SK-MEL-5 (cell line): ENCODE results near the gene FHOD1. TPM values are rescaled to one million over a fixed set of nuclear protein-coding genes. Genes with fewer than 3 reads are reported as not detected.
A peak's percentile ranks its signal among the peaks of the same experiment; 100 is the strongest.

Source experiments
- DNase-seq: peaks from one replicate; pipeline ENCODE4 v3.0.0-alpha.2; 2016; ENCODE audit warnings: low read depth, low spot score
- in situ Hi-C: cut with HindIII; loops from 2 replicates; pipeline ENCODE4 v1.10.0; 2016; ENCODE audit warnings: low sequenced_read_pairs, high pct_unique_total_duplicates, low pct_unique_long_range_greater_than_20kb
- total RNA-seq: library from RNA; depleted of rRNA; stranded (reverse); fragments of >200 nt; shearing (Covaris generic); gene quantifications from 2 replicates; pipeline ENCODE4 v1.2.3, GENCODE V29; 2014

Gene FHOD1
- total RNA-seq, 1 experiment from 2014 or later = 10.5 TPM

- DNase-seq = peak; percentile 75
- in situ Hi-C loops = no loop called here
Observed at GRCh38 chr16:67279296-67280089, 32.2 kb upstream of the FHOD1 start, which contains the start of gene PLEKHG4. TSS of gene PLEKHG4 (plus strand) at chr16:67279532. CDS start at chr16:67280045, 513 bp downstream.

DNA sequence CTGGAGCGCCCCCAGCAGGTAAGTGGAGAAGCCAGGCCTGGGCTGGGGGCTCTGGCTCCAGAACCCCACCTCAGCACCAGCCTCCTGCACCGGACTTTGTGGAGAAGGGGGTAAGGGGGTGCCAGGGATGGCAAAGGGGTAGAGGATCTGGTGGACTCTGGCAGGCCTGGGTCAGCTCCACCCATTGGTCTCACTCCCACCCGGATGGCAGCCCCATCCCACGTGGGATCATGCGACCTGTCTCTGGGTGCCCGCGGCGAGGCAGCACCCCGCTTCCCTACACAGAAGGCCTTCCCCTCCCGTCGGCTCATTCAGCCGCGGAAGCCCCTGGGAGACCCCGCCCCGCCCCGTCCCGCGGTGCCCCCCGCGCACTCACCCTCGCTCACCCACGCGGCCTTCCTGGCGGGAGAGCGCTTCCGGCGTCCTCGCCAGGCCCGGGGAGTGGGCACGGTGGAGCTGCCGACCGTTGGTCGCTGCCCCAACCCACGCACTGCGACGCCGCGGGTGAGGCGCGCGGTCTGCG lies 31.6 kb upstream of the FHOD1 start:
- peak; percentile 28 for DNase-seq
- in situ Hi-C loops = no loop called here

GRCh38 chr16:67277999-67278772 lies 30.9 kb upstream of the FHOD1 start:
- DNase-seq = no peak
- in situ Hi-C loops = no loop called here

DNA sequence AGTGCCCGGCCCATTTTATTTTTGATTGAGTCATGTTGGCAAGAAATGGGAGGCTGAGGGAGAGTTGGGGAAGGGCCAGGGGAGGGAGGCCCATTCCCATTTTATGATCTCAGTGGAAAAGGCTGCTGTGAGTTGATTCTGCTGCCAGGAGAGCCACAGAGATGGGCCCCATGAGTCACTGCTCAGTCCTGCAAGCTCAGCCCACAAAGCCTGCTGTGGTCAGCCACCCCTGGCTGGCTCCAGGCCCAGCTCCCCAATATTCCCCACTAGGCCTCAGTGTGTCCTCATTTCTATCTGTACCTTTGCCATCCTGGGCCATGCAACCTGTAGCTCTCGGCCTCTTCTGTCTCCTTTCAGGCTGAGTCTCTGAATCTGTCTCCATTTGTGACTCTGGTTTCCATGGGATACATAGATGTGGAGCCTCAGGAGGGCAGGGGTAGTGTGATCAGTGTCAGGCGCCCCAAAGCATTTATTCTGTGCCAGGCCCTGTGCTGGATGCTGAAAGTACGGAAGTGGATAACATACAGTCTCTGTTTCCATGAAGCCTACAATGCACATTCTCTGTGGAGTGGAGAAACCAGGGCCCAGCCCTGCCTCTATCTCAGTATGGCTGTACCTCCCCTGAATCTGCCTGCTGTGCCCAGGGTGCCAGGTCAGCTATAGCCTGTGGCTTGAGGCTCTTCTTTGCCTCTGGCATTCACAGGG lies 30.2 kb upstream of the FHOD1 start:
- DNase-seq = no peak
- in situ Hi-C loops = no loop called here

- in situ Hi-C loops = no loop called here
- no peak for DNase-seq
Observed at GRCh38 chr16:67275321-67275720, 28.0 kb upstream of the FHOD1 start.

DNA sequence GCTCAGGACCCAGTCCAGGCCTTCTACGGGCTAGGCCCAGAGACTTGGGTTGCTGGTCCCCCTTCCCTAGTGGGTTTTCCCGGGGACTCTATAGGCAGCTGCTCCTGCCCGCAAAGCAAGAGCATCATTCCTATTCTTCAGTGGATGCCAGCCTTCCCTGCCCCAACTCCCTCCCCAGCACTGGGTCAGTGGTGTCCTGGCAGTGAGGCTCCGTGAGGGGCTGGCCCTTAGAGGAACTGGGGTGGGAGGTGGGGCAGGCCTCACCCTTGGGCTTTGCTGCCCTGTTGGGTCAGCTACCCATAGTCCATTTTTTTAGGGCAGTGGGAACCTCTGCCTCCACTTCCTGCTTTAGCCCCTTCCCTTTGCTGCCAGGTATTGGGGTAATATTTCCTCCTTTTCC lies 24.2 kb upstream of the FHOD1 start:
- no peak for DNase-seq
- in situ Hi-C loops = no loop called here

DNA sequence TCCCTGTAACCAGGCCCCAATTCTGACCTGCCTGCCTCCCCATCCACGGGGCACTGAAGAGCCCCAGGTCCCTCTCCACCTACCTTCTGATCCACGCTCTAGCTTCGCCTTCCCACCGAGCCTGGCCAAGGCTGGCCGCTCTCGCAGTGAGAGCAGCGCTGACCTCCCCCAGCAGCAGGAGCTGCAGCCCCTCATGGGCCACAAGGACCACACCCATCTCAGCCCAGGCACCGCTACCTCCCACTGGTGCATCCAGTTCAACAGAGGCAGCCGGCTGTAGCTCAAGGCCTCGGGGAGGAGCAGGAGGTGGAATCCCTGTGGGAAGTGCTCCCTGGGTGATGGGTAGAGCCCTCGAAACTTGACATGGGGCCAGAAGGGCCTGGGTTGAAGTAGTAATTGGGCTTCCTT lies 23.7 kb upstream of the FHOD1 start:
- in situ Hi-C loops = no loop called here
- no peak for DNase-seq

GRCh38 chr16:67269766-67270165 lies 22.5 kb upstream of the FHOD1 start:
- no peak for DNase-seq
- in situ Hi-C loops = no loop called here

DNA sequence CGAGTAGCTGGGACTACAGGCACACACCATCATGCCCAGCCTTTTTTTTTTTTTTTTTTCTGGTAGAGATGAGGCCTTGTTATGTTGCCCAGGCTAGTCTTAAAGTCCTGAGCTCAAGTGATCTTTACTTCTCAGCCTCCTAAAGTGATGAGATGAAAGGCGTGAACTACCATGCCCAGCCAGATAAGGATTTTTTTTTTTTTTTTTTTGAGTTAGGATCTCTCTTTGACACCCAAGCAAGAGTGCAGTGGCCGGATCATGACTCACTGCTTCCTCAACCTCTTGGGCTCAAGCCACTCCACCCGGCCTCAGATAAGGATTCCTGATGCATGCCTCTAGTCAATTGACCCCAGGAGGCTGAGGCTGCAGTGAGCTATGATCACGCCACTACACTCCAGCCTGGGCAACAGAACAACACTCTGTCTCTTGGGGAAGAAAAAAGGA lies 20.9 kb upstream of the FHOD1 start:
- in situ Hi-C loops = no loop called here
- DNase-seq = no peak

DNA sequence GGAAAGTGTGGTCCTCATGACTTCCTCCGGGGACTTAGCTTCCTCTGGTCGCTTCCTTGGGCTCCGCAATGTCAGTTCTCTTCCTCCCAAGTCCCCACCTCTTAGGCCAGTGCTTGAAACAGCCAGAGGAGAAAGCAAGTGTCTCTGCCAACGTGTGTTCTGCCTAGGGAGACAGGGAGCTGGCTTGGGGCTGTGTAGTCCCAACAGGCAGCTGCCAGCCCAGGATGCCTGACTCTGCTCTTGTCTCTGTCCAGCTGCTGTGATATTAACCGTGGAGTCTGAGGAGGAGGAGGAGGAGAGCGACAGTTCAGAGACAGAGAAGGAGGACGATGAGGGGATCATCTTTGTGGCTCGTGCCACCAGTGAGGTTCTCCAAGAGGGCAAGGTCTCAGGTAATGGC lies 18.6 kb upstream of the FHOD1 start:
- in situ Hi-C loops = no loop called here
- no peak for DNase-seq

GRCh38 chr16:67264866-67265265 lies 17.6 kb upstream of the FHOD1 start:
- in situ Hi-C loops = no loop called here

DNA sequence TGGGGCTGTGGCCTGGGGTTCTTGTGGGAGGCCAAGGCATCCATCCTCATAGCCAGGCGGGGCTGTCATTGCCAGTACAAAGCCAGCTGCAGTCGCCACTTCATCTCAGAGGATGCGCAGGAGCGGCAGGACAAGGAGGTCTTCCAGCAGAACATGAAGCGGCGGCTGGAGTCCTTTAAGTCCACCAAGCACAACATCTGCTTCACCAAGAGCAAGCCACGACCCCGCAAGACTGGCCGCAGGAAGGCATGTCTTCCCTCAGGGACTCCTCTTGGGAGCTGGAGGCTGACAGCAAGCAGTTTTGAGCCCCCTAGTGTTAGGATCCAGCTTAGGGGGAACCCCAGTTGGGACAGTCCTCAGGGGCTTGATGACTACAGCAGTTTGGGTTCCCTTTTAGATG lies 17.0 kb upstream of the FHOD1 start:
- no peak for DNase-seq
- in situ Hi-C loops = no loop called here

More at GRCh38 chr16:67264866-67265265, 17.6 kb upstream of the FHOD1 start:
- no peak for DNase-seq

GRCh38 chr16:67263201-67263600 lies 15.9 kb upstream of the FHOD1 start:
- DNase-seq = no peak
- in situ Hi-C loops = no loop called here

DNA sequence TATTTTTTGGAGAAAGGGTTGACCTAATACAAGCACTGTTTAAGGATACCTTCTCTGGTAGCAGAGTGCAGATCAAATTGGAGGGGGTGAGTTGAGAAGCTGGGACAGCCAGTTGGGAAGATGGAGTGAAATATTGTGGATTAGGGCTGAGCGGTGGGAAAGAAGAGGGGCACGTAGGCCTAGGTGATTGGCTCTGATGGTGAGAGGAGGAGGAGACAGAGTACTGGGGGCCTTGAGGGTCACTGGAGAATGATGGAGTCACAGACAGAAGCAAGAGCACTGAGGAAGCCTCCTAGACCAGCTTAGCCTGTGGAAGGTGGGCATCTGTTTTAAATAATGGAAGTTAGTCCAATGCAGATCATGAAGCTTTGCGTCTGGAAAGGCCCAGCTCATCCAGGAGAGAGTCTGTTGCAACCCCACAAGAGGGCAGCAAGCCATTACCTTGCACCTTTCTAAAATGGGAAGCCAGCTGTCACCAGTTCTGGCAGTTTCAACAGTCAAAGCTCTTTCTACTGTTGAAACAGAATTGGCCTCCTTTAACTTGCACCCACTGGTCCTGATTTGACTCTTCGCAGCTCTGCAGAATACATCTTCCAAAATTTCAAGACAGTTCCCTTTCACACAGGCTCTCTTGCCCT lies 13.3 kb upstream of the FHOD1 start:
- in situ Hi-C loops = no loop called here
- peak; percentile 53 for DNase-seq

DNA sequence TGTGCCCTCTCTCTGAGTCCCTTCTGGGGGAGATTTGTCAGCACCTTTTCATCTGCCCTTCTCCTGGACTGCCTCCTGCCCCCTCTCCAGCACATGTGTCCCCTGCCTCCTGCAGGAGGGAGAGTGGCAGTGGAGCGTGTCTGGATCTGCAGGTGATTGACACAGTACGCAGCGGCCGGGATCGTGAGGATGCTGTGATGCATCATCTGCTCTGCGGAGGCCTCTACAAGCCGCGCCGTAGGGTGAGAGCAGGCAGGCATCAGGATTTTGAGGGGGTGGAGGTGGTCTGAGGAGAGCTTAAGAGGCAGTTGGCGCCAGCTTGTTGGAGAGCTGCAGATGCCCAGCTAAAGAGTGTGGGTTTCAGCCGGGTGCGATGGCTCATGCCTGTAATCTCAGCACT lies 12.4 kb upstream of the FHOD1 start:
- DNase-seq = no peak
- in situ Hi-C loops = no loop called here

GRCh38 chr16:67258161-67258835 lies 11.0 kb upstream of the FHOD1 start:
- in situ Hi-C loops = no loop called here
- no peak for DNase-seq

- DNase-seq = no peak
- in situ Hi-C loops = no loop called here
Observed at GRCh38 chr16:67257486-67258160, 10.3 kb upstream of the FHOD1 start.
